GM18909 (cell line): ENCODE data around the gene SHISA9.

Experiments
- ATAC-seq: cut with Tn5 transposase; IDR thresholded peaks from one replicate; pipeline ENCODE4 v1.9.1; 2021; ENCODE audit warnings: mild to moderate bottlenecking; ENCODE audit not compliant: unreplicated experiment, poor library complexity

The SHISA9 gene

GRCh38 chr16:13234999-13235398, 333.6 kb downstream of the SHISA9 start:
- ATAC-seq, result no peak

GRCh38 chr16:13236308-13236707, 334.9 kb downstream of the SHISA9 start:
- ATAC-seq, result no peak

GRCh38 chr16:13238182-13238581, 336.8 kb downstream of the SHISA9 start:
- ATAC-seq, result no peak

DNA sequence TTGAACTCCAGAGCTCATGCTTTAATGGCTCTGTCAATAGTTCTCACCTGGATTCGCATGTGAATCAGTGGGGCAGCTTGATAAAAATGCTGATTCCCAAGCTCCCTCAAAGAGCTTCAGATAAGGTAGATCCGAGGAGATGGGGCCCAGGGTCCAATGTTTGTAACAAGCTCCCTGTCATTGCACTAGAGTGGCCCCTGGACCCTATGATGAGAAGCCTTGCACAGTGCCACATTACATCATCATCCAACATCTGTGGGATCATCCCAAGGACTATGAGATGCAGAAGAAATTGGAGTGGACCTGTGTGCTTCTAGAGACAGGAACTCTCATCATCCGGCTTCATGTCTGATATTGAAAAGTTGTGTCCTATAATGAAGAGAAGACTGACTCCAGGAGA, 340.8 kb downstream of the SHISA9 start:
- no peak for ATAC-seq

DNA sequence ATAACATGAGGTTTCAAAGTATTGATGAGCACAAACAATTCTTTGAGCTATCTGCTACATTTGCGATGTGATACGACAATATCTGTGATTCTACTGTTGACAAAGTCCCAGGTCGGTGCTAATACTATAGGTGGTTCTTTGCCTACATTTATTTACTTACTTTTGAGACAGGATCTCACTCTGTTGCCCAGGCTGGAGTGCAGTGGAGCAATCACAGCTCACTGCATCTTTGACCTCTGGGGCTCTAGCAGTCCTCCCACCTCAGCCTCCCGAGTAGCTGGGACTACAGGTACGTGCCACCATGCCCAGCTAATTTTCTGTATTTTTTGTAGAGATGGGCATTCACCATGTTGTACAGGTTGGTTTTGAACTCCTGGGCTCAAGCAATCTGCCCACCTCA, 343.4 kb downstream of the SHISA9 start:
- no peak for ATAC-seq

DNA sequence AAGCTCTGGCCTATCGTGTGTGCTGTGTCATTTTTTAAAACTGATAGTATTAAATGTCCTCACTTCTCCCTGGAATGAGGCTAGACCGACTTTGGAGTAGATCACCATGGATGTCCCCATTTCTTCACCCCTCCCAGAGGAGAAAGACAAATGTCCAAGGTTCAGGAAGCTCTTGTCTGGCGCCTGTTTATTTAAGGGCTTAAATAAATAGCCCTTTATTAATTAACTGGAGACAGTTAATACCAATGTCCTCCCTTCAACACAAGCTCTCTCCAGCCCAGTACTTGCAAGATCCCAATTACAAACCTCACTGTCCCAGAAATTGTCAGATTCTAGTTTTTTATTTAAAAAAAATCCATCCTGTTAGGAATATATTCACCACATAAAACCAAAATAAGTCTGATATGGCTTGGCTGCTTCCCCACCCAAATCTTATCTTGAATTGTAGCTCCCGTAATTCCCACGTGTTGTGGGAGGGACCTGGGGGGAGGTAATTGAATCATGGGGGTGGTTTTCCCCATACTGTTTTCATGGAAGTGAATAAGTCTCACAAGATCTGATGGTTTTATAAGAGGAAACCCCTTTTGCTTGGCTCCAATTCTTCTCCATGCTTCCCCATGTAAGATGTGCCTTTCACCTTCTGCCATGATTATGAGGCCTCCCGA, 344.4 kb downstream of the SHISA9 start:
- no peak for ATAC-seq

DNA sequence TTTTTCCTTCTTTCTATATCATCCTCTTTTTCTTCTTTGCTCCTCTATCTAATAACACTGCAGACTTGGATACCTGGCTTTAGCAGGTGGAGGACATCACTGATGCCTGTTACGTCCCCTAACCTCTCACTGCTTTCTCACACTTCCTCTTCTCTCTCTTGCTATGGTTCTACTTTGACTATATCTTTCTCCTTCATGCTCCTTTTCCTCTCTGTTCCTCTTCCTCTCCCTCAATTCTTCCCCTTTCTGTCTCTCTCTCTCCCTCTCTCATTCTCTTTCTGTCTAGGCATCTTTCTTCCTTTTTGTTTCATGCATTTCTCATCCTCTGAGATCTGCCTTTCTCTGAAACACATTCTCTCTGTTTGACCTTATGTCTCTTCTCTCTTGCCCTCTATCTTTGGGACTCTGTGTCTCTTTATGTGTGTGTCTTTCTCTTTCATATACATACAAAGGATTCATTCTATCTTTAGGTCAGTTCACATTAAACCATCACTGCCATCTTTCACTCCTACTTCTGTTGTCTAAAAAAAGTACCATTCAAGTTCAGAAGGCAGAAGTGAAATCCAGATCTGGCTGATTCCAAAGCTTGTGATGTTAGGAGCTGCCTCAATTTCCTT, 353.7 kb downstream of the SHISA9 start:
- ATAC-seq, result no peak

GRCh38 chr16:13262270-13263090, 361.1 kb downstream of the SHISA9 start:
- ATAC-seq, result no peak

DNA sequence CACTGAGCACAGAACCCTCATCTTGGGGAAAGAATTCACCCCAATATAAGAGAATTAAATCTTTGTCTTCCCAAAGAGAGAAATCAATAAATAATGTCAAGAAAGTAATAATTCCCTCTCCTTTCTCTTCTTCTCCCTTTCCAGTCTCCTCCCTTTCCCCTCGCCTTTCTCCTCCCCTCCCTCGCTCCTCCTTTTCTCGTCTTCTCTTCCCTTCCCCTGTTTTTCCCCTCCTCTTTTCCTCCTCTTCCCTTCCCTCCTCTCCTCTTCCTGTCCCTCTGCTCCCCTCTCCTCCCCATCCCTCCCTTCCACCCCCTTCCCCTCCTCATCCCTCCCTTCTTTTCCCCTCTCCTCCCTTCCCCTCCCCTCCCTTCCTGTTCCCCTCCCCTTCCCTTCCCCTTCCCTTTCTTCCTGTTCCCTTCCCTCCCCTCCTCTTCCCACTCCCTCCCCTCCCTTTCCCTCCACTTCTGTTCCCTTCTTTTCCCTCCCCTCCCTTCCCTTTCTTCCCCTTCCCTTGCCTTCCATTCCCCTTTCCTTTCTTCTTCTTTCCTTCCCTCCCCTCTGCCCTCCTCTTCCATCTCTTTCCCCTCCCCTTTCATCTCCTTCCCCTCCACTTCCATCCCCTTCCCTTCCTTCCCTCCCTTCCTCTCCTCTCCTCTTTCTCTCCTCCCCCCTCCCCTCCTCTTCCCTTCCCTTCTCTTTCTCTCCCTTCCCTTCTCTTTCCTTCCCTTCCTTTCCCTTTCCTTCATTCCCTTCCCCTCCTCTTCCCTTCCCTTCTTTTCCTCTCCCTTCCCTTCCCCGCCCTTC, 363.6 kb downstream of the SHISA9 start:
- ATAC-seq, result no peak

DNA sequence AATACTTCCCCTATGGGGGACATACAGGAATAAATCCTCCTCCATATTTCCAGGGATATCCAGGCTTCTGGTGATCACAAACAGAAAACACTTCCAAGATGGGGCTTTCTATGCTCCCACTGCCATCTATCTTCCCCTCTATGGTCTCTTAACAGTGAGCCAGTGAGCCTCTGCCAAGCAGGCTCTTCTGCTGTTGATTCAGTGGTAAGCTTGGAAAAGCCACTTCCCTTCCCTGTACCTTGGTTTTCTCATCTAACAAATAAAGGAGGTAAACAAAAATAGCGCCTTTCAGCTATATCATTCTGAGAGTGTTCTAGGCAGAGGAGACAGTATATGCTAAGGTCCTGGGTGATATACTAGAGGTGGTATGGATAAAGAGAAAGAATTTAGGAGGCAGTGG, 368.0 kb downstream of the SHISA9 start:
- no peak for ATAC-seq

DNA sequence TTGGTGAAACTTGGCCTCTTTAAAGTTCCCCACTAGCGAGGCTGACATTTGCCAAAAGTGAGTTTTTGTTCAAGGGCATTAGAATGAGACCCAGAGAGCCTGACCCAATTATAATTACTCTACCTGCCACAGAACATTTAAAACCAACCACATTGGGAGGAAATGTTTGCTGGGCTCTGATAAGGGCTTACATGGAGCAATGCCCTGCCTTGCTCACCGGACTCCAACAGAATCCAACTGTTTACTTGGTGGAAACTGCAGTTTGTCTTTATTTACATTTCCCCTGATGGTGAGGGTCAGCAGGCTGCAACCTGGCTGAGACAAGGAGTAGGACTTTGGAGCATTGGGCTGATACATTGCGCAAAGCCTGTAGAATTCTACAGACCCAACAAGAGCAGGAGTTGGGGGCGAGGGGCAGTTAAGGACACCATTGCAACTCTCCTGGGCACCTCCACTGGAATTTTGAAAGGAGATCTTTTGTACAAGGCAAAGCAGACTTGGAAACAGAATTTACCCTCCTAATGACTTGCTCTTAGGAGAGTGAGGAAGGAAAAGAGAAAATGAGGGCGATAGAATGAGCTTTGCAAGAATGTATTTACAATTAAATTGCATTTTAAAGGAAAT, 368.6 kb downstream of the SHISA9 start:
- ATAC-seq, result no peak

DNA sequence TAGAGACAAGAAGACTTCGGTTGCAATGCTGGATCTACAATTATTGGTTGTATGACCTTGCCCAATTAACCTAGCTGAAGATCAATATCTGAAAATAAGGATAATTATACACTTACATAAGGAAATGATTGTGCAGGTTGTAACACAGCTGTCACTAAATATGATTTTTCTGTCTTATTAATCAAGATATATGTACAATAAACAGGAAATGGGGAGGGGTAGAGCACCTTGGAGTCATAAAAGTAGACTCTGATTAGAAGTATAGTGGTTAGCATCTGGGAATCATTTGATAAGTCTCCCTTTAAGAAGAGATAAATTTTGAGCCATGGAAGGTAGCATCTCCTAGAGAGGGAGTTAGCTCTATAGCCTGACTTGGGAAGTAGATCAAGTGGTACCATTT, 369.2 kb downstream of the SHISA9 start:
- ATAC-seq, result no peak

GRCh38 chr16:13289515-13289914, 388.1 kb downstream of the SHISA9 start:
- ATAC-seq, result no peak
